Activated CD8-positive, alpha-beta memory T cell treated with anti-CD3 and anti-CD28 coated beads for 1 hour (primary cell): ENCODE results near the gene CORO1C.
"Not testable (repeated sequence)": the region's sequence is repeated elsewhere in the genome, so short reads cannot be mapped to it uniquely, and the experiment has no call there.

Source experiments
- DNase-seq, 2 donors: peaks; one replicate each; pipeline ENCODE4 v3.0.0-alpha.2; 2020; ENCODE audit warnings: low read depth in 1 of 2; ENCODE audit errors: extremely low read depth in 1 of 2

Gene CORO1C

DNA sequence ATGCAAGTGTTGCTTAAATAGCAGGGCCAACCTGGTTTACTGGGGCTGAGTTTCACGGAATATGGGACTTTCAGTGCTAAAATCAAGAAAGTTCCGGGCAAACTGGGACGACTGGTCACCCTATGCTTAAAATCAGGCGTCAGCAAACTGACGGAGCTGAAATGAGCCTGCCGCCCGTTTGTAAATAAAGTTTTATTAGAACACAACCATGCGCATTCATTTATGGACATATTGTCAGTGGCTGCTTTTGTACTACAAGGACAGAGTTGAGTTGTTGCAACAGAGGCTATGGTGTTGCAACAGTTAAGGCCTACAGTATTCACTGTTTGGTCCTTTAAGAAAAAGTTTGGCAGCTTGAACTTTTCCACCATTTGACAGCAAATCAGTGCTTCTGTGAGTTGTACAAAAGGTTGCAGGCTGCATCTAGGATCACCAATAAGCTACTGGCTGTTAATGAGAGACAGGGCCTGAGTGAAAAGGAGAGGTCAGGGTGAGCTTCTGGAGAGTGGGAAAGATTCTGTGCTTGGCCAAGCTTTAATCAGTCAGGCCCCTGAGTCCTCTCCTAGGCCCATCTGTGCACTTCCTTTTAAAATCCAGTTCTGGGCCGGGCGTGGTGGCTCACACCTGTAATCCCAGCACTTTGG, 111.0 kb downstream of the CORO1C start:
- no peak for DNase-seq

DNA sequence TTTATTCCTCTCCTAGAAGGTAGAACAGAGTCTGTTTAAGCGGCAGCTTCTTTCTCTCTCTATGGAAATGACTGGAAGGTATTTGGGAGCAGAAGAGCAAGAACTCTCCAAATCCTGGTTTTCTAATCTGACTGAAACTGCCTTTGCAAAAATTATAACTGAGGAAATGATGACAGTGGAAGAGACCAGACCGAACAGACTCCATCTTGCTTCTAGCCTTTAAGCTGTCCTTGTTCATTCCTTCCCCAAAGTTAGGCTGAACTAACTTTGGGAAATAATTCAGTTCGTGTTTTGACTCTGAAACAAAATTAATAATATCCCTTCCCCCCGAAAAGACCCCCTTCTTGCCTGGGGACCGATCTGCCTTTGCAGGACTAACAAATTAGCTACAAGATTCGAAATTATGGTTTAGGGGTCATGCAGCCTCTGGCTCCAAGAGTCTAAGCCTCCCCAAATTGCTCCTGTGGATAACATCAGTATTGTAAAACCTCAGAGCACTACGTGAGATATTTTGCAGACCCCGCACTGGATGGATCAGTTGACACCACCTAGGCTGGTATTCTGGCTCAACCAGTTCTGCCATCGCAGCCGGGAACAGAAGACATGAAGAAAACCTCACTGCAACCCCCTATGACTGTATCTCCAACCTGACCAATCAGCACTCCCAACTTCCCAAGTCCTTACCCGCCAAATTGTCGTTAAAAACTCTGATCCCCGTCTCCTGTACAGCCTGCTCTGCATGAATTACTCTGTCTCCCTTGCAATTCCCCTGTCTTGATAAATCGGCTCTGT, 111.8 kb downstream of the CORO1C start:
- DNase-seq: no peak

DNA sequence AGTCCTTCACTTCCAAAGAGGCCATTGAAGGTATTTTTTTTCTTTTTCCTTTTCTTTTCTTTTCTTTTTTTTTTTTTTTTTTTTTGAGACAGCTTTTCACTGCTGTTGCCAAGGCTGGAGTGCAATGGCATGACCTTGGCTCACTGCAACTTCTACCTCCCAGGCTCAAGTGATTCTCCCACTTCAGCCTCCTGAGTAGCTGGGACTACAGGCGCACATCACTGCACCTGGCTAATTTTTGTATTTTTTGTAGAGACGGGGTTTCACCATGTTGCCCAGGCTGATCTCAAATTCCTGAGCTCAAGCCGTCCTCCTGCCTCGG, 112.4 kb downstream of the CORO1C start:
- not testable (repeated sequence) for DNase-seq

DNA sequence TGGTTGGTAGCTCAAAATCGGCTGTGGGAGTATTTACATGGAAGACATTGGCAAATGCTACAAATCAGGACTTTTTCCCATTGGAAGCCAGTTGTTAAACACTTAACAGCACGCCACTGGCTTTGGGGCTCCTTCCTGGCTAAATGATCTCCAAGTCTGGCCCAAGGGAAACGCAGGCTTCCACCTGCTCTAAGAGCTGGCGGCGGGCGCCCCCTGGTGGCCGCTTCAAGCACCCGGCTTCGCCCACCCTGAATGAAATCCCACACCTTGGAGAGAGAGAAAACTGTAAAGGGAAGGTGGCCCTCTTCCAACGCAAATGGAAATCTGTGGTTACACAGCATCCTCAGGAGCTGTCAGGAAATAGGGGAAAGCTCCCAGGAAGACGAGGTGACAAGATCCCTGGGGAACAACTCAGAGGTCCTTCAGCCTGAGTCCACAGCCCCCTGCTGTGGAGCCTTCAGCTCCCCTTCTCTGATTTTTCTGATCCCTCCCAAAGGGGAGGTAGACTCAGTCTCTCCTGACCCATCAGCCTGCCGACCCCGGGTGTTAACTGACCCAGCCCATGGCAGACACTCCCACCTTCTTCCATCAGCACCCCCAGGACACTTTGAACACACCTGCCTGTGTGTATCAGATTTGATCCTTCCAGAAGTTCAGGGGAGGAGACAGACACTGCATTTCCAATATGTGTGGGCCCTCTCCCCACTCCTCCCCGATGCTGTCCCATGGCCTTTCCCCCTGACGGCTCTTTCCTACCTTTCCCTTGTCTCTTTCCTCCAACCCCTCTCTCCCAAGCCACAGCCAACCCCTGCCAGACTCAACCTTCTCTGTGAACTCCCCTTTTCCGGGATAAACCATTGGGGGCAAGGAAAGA, 113.0 kb downstream of the CORO1C start:
- peak in 1 of 2 donors; percentile 69 for DNase-seq

DNA sequence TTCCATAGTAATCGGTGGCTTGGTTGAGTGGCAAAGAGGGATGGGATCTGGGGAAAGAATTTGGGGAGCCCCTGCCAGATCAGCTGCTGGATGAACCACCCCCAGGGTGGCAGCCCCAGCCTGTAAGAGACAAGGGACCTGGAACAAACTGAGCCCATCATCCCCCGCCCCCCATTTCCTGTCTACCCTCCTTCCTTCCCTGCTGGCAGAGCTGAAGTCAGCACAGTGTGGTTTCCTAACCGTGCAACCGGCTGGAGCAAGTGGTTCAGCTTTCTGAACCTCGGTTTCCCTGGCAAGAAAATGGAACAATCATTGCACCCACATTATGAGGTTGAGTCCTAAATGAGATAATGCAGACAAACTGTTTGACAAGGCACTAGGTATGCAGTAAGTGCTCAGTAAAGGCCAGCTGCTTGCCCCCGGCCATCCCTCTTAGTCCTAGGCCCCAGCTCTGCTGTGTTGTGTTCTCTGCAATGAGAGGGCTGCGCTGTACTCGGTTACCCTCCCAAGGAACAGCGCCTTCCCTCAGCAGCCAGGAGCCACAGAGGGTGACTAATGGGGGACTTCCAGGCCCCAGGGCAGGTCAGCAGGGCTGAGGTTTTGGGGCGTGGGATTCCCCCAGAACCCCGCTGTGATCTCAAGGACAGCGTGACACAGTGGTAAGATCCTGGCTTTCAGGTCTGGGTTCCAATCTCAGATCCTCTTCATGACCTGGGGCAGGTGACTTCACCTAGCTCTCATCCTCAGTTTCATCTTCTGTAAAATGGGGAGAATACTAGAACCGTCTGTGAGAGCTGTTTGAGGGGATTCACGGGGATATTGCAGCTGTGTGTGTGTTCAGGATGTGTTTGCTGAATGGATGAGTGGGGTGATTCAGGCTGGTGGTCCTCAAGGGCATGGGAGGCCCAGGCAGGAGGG, 114.1 kb downstream of the CORO1C start:
- DNase-seq: peak in 1 of 2 donors; percentile 61

DNA sequence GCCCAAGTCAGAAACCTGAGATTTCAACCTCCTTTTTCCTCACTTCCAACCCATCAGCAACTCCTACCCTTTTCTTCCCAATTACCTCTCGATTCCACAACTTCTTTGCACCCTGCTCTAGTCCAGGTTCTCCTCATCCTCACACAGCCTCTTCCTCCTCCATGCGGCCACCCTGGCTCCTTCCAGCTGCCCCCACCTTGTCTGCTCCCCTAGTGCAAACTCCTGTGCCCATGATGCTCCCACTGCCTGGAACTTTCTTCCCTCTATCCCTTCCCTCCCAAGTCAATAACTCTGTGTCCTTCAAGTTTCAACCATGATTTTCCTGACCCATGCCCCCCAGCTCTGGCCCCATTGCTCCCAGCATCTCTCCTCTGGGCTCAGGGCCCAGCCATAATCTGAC, 115.0 kb downstream of the CORO1C start:
- no peak for DNase-seq

DNA sequence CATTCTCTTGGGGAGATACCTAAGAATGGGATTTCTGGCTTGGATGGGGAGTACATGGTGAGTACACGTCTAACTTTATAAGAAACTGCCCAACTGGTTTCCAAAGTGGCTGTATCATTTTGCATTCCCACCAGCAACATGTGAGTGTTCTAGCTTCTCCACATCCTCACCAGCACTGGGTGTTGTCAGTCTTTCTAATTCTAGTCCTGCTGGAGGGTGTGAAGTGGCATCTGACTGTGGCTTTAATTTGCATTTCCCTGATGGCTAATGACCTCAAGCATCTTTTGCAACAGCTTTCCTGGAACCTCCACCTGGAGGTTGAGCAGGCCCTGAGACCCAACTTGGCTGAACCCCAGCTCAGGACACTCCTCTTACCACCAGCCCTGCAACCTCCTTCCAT, 115.4 kb downstream of the CORO1C start:
- DNase-seq: no peak

DNA sequence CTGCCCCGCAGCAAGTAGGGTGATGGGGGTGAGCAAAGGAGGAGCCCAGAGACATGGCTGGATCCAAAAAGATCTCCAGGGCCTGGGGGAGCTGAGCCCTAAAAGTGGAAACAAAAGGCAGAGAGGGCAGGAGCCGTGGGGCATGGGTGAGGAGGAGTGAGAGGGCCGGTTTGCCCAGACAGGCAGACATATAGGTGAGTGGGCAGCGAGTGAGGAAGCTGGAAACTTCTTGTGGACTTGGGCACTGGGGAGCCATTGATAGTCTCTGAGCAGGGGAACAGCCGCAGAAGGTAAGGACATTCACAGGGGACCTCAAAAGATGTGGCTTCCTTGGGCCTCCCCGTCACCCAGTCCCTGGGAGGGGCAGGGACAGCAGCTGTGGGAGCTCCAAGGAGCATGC, 116.7 kb downstream of the CORO1C start:
- no peak for DNase-seq

DNA sequence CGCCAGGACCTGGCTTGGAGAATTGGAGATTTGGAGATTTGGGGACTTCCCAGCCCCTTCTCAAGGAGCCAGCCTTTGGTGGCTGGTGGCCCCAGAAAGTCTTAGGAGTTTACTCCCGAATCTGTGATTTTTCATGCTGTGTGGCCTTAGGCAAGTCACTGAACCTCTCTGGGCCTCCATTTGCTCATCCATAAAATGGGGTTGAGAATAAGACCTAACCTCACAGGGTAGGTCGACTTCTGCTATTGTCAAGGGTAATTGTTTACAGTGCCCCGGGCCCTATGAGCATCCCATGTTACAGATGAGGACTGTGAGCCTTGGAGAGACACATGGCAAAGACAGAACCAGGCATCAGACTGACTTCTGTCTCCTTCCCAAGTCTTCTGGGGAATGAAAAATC, 117.3 kb downstream of the CORO1C start:
- no peak for DNase-seq

DNA sequence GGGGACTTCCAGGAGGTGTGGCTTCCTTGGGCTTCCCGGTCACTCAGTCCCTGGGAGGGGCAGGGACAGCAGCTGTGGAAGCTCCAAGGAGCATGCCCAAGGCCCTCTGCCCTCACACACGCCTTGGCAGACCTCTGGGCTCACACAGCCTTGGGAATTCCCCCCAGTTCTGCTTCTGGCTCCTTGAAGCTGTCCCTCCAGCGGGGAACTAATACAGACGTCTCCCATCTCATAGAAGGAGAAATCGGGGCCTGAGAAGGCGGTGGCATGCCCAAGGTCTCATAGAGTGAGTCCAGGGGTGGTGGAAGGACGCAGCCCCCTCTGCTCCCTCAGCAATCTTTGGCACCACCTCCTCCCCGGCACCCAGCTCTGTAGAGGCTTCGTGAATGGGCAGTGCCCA, 117.8 kb downstream of the CORO1C start:
- DNase-seq: no peak

DNA sequence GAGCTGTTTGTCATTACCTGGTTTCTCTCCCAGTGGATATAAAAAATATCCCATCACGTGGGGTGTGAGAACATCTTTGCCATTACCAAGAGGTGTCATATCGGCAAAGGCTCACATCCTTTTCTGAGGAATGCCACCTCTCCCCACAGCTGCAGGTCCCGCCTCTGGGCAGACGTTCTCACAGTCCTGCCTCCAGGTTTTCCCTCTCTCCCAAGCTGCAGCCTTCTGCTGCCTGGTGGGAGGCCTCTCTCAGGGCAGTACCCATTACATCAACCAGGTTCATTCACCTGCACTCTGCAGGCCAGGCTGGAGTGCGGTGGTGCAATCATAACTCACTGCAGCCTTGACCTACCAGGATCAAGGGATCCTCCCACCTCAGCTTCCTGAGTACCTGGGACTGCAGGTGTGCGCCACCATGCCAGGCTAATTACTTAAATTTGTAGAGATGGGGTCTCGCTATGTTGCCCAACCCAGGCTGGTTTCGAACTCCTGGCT, 118.5 kb downstream of the CORO1C start:
- DNase-seq: no peak

DNA sequence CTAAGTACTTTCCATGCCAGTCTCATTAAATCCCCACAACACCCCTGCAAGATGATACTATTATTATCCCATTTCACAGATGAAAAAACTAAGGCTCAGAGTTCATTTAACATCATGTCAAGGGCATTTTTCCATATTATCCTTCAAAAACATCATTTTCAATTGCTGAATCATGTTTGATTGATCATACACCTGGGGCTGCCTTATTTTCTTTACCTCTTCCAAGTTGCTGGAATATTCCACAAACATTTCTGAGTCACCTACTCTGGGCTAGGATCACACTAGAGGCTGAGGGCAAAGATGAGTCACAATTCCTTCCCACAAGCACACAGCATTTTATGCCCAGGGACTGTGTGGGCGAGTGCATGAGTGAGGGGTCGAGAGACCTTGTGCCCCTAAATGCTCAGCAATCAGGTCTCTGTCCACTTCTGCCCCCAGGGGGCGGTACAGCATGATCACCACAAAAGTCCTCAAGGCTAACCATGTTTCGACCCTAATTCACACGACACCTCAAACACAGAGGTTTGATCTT, 119.4 kb downstream of the CORO1C start:
- DNase-seq: peak in 1 of 2 donors; percentile 36

DNA sequence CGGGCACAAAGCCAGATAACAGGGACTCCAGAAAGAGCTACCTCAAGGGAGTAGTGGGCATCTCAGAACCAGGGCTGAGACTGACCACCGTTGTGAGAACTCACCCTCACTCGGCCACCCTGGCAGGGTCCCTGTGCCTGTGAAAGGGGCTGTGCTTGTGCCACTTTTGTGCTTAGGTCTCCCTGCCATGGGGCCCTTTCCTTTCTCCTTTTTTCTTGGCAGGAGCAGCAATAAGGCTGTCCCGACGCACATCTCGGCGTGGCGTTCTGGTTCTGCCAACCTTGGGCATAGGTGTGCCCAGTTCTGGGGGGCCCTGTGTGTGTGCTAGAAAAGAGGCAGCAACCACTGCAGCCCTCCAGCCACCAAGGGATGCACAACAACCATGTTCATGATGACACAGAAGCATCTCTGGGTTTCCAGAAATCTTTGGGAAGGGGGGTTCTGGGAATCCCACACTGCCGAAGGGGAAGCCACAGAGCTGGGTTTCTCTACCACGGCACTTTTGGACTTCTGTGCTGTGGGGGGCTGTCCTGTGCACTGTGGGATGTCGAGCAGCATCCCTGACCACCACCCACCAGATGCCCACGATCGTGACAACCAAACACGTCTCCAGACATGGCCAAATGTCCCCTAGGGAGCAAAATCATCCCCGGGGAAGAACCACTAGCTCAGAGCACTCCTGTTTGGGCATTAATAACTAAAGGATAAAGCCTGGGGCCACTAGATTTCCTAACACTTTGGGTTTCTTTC, 120.3 kb downstream of the CORO1C start:
- no peak for DNase-seq

DNA sequence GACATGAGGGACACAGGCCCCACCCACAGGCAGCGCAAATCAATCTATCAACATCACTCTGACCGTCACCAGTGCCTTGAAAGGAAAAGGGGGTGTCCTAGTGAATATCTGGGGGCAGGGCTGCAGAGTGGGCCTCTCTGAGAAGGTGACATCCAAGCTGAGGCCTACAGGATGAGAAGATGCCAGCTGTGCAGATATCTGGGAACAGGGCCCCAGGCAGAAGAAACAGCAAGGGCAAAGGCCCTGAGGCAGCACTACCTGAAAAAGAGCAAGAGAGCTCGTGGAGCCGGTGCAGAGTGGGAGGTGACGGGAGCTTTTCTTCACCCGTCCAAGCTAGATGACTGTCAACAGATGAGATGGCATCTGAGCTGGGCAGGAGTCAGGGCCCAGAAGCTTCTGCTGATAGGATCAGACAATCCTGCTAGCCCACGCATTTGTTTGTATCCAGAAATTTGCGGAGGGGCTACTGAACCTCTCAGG, 120.9 kb downstream of the CORO1C start:
- no peak for DNase-seq

DNA sequence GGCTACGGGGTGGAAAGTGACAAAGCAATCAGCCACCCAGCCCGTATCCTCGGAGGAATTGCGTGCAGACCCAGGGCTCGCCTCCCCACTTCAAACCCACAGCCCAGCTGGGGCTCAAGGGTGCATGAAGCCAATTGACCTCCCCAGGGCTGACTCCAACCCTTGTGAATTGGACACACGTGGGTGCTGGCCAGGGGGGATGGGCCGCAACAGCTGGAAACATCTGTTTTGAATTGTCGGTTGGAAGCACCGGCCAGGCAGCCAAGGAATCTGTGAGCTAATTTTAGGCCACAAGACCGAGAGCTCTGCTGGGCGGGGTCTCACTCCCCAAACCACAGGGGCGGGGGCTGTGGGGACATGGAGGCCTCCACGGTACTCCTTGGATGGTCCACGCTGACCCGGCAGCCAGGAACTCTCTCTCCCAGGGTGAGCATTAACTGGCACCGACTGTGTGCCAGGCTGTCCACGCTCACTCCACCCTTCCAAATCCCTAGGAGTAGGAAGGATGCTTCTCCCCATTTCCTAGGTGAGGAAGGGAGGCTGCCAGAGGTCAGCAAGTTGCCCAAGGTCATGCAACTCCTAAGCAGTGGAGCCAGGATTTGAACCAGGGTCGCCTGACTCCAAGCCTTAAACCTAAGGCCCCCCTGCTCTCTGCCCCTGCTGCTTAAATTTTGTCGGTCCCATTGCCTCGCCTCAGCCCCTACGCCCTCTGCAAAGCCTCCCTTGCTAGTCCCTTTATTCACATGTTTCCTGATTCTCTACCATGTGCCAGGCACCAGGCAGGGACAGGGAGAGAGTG, 121.6 kb downstream of the CORO1C start:
- no peak for DNase-seq

DNA sequence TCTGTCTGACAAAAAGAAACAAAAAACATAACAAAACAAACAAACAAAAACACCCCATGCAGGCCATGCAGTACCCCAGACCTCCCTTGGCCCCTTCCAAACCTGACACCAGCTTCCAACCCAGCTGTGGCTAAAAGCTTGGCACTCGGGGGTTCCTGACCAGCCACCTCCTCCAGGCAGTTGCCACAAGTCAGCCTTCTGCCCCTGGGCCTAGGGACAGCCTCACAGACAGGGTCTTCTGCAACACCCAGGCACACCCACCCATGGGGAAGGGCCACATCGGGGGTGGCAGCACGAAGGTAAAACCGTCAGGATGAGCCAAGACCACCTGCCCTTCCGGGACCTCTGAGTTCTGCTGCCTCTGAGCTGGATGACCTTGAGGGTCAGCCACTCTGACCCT, 122.7 kb downstream of the CORO1C start:
- no peak for DNase-seq

DNA sequence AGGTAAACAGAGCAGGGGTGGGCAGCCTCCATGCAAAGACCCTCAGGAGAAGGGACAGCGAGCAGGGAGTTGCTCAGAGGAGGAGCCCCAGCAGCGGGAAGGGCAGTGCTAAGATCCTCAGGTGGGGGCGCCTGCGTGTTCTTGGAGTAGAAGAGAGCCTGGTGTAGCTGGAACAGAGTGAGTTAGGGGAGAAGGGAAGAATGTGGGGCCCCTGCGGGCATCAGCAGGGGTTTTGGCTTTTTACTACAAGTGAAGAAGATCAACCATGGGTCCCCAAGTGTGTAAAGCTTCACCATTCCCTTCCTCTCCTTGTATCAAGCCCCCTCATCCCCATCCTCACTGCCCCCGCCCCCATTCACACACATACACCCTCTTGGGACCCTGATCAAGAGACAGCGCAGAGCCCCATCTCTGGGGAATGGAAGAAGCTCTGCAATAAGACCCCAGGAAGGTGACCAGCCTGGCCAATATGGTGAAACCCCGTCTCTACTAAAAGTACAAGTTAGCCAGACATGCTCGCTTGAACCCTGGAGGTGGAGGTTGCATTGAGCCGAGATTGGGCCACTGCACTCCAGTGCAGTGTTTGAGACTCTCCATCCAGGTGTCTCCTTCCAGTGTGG, 123.2 kb downstream of the CORO1C start:
- DNase-seq: no peak

DNA sequence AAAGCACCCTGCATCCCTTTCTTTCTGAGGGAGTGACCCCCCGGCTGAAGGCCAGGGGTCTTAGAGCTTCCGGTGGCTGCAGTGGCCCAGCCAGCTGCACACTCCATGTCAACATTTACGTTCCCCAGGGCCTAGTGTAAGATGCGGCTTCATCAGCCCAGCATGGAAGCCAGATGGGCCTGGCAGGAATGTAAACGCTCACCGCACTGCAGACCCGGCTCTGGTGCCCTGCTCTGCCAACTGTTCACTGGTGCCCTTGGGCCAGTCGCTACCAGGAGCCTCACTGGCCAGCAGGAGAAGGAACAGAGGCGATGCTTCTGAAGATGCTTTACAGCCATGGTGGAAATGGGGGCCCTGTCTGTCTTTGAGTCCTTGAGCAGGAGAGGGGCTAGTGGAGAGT, 124.8 kb downstream of the CORO1C start:
- no peak for DNase-seq
